HG02798 (cell line): ENCODE data around the gene NKX2-2.

Source experiments
- ATAC-seq: cut with Tn5 transposase; IDR thresholded peaks from one replicate; pipeline ENCODE4 v1.9.1; 2021; ENCODE audit warnings: mild to moderate bottlenecking; ENCODE audit not compliant: unreplicated experiment, poor library complexity

NKX2-2 gene

DNA sequence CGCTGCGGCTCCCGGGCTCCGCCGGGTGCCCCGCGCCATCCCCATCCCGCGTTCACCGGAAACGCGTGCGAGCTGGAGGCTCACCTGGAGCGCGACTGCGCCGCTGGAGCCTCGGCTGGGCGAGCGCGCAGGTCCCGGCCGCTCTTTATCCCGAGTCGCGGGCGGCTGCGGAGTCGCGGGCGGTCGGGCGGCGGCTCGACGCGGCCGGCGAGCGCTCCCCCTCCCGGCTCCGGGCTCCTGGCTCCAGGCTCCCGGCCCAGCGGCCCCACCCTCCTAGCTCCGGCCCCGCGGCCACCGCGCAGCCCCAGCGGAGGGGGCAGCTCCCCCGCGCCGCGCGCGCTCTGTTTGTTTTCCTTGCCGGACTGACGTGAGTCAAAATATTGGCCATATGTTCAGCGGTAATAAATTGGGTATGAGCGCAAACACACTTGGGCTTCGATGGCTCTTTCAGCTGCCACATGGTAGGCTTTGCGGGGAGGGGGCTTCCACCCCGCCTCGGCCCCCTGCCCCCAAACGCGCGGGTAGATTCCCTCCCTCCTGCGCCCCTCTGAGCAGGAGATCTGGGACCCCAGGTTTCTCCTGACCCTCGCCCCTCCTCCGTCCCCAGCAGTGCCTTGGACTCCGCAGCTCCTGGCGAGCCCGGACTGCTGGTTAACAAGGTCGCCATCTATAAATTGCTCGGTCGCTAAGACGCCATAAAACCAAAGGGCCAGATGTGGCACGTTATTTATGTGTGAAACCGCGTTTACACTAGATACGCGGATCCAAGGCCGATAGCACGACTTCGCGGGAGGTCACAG is 8.8 kb upstream of the NKX2-2 start:
- no peak for ATAC-seq

GRCh38 chr20:21521596-21522480 is 8.0 kb upstream of the NKX2-2 start:
- ATAC-seq: no peak

GRCh38 chr20:21520702-21521595 is 7.1 kb upstream of the NKX2-2 start:
- ATAC-seq: no peak

DNA sequence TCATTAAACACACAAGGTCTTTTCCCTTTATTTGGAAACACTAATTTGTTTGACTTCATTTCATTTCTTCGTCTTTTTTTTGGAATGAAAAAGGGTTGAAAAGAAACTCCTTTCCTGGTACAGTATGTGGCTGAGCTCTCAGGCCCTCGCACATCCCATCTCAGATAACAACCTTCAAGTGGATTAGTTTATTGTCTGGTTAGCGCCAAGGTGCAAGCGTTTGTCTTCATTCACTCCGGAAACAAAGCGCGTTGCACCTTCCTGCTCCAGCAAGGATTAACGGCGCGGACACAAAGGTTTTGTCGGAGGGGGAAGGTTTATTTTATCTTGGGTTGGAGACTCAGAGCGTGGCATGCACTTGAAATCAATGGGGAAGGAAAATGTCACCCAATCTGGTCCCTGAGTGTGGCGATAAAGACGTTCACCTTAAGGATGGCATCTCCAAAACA is 5.3 kb upstream of the NKX2-2 start:
- no peak for ATAC-seq

DNA sequence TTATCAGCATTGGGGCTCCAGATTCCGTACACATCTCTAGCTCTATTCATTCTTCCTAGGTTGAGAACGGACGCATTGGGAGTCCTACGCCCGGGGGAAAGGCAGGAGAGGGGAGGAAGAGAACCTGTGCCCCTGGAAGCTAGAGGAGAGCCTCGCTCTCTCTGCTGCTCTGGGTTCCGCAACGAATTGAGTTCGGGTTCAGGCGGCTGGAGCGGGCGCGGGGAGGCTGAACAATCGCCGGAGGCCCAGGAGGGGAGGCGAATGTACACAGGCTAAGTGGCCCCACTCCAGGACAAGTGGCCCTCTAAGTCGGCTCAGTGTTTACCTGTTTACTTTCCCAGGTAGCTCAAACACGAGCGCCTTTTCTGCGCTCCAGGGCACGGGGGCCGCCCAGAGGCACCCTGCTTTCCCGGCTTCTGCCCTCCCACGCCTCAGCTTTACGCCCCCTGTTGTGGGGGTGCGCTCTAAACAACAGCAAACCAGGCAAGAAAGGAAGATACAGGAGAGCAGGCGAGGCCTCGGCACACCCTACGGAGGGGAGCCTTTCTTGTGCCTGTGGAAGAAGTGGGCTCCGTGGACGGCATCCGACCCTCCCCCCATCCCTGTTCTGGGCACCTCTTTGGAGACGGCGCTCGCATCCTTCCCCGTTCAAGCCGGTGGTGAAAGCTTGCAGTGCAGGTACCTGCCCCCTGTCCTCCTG is 4.6 kb upstream of the NKX2-2 start:
- no peak for ATAC-seq

DNA sequence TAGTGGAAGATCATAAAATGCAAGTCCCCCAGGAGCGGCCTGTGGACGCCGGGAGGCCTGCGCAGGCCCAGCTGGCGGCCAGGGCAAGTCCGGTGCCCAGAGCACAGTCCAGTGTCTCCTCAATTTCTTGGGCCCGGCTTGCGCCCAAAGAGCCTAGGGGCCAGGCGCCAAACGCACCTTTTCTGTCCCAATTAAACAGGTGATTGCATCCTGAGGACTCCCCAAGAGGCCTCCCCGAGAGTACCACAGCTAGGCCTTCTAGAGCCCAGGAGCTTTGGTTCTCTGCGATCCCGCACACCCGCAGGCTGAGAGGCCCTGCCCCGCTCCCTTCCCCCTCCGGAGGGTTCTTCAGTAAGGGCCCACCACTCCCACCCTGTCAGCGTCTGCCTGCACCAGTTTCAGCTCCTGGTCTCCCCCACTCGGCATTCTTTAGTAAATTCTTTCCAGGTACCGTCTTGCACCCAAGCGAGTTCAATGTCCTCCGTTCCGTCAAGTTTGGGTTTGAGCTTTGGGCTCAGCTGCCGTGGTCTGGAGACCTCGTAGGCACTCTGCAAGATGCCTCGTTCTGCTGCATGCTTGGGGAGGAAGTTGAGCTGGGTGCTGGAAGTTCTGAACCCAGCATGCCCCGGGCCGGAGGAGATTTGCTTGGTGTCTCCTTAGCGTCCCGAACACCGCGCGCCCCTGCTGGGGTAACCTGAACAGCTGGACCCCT is 3.9 kb upstream of the NKX2-2 start:
- no peak for ATAC-seq

DNA sequence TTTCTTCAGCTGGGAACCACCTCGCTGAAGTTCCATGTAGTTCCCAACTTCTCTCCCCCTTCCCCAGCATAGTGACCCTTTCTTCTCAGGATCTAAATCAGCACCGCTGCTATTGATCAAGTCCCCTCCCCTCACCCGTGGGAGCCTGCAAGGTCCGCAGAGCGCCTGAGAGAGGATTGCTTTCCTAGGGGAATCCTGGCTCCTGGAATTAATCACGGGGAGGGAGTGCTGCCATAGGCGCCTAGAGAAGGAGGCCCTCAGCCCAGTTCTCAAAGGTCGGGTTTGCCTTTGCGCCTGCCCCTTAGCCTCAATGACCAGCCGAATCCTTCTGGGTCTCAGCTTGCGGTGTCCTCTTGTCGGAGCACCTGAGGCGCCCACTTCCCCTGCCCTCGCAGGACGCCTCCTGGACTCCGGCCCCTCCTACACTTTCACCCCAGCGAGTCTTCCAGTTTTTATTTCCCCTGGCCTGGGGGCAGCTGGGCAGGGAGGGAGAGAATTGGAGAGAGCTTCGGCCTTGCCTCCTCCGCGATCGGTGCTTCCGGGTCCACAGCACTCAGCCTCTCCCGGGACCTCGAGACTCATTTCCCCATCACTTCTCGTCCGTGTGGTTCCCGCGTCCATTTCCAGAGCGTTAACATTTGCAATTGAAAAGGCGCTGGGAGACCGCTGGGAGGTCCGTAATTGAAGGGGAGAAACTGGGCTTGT is 3.1 kb upstream of the NKX2-2 start:
- no peak for ATAC-seq

DNA sequence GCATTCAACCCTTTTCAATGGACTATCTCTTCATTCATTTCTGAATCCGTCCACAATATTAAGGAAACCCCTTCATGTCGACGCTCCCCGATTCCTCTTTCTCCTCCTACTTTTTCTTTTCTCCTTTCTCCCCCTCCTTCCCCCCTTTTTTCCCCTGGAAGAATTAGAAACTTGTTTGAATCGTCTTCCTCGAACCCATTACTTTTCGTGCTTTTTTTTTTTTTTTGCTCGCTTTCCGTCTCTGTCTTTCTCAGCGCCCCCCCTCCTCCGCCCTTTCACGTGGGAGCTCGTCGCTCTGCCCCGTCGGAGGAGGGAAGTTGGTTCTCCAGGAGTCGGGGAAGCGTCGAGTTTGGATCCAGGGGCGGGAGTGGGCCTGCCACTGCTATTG is 2.3 kb upstream of the NKX2-2 start:
- no peak for ATAC-seq

DNA sequence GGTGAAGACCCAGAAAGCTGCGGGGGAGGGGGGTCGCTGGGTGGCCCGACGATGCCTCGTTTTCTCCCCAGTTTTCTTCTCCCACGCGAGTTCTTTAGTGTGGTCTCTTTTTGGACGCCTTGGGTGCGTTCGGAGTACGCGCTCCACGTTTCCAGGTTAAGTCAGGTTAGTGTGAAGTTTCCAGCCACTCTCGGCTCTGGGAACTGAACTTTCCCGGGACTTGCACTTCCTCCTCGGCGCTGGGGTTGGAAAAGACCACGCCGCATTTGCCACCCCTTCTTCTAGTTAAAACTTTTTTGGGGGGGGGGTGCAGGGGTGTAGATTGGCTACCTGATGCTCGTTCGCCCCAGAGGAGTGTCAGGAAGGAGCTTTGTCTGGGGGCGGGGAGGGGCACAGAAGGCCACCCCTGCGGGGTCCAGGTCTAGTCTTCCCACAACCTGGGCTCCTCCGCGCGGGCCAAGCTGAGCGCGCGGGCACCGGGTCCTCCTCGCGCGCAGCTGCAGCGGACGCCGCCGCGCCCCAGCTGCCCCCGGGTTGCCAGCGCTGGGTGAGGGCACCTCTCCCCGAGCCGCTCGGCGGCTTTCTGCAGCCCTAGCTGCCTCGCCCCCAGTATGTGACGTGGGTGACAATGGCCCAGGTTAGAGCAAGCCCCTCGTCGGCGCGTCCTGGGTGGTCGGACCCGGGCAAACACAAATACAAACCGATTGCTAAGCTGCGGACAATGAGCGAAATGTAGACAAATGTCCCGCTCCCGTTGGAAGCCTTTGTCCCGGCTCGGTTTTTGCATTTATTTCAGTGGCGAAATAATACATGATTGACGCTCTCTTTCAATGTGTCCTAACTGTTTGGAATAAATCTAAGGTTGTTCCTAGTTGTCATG is 1.7 kb upstream of the NKX2-2 start:
- no peak for ATAC-seq

GRCh38 chr20:21514553-21515251 is 838 bp upstream of the NKX2-2 start:
- ATAC-seq: no peak

GRCh38 chr20:21513181-21513663 is 642 bp downstream of the NKX2-2 start:
- ATAC-seq: no peak

DNA sequence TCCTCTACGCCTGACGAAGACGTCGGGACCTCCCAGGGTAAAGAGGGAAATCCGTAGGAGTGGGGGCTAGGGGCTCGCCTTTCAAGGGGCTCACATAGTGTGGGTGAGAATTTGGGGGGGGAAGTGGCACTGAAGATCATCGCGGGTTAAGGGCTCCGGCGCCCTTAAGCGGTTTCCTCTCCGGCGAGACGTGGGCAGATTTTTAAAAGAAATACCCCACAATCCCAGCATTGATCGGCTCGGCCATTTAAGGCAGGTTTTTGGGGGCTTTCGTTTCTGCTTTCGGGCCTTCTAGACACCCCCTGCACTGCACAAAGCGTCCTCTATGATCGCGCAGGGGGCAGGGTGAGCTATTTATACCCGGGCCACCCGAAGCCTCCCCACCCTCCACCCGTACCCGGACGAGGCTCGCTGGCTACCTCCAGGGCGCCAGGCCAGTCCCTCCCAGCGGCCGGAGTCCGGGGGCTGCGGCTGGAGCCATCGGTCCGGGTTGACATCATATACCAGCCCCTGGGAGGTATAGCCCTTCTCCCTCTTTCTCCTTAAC is 1.2 kb downstream of the NKX2-2 start:
- ATAC-seq: no peak

GRCh38 chr20:21511850-21512633 is 1.8 kb downstream of the NKX2-2 start:
- no peak for ATAC-seq

- ATAC-seq: no peak
Observed at GRCh38 chr20:21511485-21511849, 2.4 kb downstream of the NKX2-2 start.

- ATAC-seq: no peak
Observed at GRCh38 chr20:21510414-21511384, 3.2 kb downstream of the NKX2-2 start.
